CD4-positive, alpha-beta T cell treated with Interleukin-6 for 4 hours (primary cell): ENCODE data around the gene EXOC3L4.

Source experiments
- DNase-seq: peaks from one replicate; pipeline ENCODE4 v3.0.0-alpha.2; 2020; ENCODE audit warnings: mixed read lengths

Gene EXOC3L4

DNA sequence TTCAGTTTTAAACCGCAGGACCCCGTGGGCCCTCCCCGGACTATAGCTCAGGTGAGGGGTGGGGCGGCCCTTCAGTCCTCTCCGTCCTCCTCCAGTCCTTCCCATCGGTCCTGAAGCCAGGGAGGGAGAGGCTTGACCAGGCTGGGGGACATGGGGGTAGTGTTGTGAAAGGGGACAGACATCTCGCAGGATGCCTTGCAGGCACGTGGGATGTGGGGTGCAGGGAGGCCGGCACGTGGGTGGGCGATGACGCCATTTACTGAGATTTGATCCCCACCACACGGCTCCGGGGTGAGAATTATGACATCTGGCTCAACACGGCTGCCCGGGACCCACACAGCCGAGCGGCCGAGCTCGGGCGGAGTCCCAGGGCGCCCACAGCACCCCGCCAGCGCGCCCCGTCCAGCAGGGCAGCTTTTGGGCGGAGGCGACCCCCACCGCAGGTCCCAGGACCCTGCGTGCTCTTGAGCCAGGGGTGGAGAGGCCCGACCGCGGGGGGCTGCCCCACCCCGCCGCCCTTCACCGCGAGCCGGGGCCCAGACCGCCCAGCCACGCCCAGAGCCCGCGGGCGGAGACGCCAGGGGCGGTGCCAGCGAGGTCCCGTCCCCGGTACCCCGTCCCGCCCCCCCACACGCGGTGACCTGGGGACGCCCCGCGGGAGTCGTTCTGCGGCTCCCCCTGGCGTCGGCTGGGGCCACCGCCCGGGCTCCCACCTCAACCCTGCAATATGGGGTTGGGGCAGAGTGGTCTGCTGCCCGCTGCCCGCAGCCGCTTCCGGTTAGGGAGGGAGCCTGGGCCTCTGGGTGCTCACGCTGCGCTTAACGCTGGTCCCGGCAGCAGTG lies 3.3 kb upstream of the EXOC3L4 start:
- DNase-seq = peak; percentile 83

DNA sequence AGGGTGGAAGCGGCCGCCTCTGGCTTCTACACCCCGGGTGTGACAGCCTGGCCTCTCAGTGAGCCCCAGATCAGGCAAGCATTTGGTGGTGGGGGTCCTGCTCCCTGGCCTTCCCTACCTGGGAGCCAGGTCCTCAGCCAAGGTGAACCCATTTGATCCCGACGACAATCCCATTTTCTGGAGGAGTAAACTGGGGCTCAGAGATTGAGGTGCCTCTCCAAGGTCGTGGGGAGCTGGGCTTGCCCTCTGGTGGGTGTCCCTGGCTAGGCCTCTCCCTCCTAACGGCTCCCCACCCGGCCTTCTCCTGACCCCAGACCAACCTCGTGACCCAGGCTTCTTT lies 2.7 kb upstream of the EXOC3L4 start:
- no peak for DNase-seq

DNA sequence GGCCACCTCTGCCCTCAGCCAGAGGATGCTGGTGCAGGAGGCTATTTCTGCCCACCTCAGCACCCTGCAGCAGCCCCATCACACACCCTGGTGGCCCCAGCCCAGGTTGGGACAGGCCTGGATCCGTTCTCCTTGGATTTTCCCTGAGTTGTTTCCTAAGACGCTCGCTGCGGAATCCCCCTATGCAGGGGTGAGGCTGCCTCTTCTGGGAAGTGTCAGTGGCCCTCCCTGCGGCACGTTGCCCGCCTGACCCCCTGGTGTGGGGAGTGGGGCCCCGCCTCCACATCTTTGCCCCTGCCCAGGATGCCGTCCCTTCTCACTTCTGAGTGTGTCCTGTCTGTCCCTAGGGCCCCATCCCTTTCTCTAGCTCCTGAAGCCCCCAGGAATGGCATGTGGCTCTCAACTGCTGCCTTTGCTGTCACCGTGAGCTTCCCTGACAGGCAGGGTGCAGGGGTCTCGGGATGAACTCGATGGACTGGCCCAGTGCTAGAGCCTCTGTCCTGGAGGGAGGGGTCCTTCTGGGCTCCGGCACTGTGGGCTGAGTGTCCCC lies 594 bp upstream of the EXOC3L4 start:
- DNase-seq = no peak

DNA sequence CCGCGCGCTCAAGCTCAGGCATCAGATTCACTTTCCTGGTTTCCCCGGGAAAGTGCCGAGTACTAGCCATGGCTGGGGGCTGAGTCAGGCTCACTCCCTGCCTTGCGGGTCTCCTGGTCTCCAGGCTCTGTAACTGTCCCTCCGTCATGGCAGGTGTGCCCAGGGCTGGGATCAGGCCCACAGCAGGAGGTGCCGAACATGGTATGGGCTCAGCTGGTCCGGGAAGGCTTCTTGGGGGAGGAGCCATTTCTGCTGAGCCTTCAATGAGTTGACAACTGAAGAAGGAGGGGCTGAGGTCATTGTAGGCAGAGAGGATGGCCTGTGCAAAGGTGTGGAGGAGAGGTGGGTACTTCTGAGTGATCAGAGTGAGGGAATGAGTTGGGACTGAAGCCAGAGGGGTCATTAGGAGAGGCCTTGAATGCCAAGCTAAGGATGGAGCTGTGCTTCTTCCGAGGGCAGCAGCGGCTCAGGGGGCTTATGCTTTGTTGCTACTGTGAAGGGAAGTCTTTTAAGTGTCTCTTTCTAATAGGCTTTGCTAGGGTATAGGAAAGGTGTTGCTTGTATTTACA lies 769 bp downstream of the EXOC3L4 start:
- DNase-seq = no peak

DNA sequence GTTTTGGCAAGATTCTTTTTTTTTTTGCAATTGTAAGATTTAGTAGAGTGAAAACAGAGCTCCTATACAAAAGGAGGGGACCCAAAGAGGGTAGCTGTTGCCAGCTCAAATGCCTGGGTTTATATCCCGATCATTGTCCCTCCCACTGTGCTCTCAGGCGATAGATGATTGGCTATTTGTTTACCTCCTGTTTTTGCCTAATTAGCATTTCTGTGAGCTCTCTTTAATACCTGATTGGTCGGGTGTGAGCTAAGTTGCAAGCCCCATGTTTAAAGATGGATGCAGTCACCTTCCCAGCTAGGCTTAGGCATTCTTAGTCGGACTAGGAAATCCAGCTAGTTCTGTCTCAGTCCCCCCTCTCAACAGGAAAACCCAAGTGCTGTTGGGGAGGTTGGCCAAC lies 1.9 kb downstream of the EXOC3L4 start:
- no peak for DNase-seq

DNA sequence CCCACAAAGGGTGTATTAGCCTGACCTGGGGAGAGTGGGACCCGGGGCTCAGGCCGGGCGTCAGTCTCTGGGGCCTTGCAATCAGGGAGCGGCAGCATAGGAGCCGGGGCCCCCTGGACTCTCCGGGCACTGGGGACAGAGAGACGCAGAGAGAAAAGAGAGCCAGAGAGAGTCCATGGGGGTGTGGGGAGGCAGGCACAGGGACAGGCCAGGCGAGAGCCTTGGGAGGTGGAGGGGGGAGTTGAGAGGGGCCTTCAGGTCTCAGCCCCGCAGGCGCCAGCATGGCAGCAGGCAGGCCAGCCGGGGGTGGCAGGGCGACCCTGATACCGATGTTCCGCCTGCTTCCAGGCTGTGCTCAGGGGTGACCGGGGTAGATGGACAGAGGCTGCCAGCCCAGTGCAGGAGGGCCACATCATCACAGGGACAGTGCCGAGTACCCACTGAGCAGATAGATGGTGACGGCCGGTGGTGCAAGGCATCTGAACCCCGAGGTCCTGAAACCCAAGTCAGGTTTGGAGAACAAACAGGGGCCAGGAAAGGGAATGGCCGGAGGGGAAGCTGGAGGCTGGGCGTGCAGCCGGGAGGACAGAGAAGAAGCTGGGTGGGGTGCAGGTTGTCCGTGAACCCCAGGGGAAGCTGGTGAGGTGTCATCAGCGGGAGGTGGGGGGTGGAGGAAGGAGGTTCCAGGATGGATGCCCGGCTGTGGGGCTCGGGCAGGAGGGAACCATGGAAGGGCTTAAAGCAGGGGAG lies 2.9 kb downstream of the EXOC3L4 start:
- DNase-seq = no peak

DNA sequence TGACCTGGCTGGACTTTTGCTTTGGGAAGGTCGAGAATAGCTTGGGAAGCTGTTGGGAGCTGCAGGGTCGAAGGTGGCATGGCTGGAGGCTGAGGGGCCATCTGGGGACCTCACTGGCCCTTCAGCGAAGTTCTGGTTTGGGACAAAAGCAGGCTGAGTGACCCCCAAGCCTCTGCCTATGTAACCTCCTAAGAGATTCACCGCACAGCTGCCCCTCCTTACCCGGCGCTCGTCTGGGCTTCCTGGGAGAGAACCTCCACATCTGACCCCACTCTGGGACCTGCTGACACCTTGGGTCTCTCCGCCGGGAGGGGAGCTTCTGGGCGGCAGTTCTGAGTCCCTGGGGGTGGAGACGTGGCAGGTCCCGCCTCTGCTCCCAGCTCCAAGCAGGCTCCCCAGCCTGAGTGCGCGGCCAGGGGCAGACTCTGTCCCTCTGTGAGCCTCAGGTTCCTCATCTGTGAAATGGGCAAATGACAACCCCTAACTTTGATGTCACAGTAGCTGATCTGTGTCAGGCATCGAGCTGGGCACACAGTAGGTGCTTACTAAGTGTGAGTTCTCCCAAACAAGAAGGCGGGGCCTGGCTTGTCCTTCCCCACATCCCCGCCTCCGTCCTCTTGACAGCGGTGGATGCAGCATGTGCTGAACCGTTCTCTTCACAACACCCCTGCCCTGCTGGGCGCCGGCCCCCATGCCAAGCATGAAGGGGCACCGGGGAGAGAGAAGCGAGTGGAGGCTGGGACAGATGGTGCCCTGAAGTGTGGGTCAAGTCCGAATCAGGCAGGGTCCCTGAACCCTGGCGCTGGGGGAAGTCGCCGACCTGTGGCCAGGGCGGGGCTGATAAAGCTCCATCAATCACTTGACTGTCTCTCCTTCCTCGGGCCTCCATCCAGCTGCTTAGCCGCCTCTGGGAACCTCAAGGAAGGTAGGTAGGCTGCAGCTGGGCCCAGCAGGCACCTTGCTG lies 3.8 kb downstream of the EXOC3L4 start:
- DNase-seq = no peak

DNA sequence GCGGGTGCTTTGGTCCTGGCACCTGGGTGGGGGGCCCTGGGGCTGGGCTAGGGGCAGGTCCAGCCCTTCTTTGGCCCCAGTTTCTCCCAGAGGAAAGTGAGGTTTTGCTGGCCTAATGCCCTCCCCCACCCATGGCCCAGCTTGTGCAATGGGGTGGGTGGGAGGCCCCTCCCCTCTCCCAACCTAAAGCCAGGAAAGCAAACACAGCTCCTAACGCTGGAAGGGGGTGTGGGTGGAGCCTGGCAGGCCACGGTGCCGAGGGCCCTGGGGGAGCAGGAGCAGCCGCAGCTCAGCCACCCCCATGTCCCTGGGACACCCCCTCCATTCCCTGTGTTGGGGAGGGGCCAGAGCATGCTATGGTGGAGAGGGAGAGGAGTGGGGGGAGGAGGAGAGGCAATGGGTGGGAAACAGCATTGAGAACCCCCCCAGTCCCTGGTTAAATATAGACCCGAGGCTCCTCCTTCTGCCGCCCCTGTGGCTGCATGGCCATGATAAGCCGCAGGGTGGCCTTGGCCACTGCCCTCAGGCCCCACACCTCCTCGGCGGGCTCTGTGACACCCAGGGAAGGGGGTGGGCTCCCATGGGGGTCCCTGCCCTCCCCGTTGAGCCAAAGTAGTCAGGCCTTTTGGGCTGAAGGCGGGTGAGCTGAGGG lies 4.7 kb downstream of the EXOC3L4 start:
- DNase-seq = no peak

DNA sequence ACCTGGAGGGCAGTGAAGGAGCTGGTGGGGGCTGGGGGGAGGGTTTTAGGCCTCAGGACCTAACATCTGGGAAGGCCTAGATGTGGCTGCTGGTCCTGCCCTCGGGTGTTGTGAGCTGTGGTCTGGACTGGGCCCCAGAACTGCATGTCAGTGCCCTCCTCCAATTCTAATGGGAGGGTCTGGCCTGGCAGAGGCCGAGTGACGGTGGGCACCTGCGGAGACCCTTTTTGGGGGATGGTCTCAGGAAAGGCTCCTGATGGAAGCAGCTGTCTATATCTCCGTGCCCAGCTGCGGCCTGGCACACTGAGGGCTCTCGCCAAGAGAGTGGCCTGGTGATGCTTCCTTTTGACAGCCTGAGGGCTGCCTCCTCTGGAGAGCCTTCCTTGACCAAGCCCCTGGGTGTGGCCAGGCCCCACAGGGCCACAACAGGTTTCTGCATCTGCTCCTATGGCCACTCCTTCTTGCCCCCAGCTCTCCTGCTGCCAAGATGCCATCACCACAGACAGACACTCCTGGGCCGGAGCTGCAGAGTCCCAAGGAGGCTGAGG lies 5.3 kb downstream of the EXOC3L4 start:
- no peak for DNase-seq

DNA sequence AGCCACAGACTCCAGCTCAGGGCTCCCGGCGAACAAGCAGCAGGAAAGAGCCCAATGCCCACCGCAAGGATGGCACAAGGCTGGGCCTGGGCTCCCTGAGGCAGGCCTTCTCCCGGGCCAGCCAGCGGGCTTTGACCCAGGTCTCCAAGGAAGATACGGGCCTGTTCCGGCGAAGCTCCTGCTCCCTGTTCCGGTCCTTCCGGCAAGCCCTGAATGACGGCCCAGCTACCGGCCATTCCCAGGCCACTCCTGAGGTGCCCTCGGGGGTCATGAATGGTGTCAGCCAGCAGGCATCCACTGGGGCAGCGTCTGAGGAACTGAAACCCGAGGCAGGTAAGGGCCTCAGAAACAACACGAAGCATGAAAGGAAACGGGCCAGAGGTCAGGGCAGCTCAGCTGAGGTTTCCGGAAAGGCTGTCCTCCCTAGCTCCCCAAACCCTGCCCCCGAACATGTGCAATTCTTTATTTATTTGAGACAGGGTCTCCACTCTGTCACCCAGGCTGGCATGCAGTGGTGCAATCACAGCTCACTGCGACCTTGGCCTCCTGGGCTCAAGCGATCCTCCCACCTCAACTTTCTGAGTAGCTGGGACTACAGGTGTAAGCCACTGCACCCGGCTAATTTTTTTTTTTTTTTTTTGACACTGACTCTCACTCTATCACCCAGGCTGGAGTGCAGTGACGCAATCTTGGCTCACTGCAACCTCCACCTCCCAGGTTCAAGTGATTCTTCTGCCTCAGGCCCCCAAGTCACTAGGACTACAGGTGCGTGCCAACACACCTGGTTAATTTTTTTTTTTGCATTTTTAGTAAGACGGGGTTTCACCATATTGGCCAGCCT lies 6.0 kb downstream of the EXOC3L4 start:
- DNase-seq = no peak

DNA sequence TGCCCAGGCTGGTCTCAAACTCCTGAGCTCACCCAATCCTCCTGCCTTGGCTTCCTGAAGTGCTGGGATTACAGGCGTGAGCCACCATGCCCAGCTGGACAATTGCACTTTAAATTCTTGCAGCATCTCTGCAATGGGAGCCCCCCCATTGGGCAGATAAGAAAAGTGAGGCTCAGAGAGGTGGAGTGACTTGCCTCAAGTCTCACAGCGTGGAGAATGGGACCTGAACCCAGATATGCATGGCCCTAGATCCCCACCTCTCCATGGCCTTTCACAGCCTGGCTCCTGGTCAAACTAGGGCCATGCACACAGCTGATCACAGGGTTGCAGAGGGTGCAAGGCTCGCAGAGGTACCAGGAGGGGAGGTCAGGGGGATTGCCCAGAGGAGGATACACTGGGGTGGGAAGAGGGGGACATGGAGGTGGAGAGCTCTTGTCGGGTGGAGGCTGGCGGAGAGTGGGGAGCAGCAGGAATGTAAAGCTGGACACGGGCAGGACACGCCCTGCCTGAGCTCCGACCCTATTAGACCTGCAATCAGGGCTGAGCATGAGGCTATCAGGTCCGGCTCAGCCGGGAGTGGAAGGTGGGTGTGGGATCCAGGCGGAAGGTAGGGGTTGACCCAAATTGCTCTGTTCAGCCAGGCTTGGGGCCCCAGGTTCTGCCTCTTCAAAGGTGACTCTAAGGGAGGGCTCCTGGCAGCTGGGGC lies 6.9 kb downstream of the EXOC3L4 start:
- no peak for DNase-seq

DNA sequence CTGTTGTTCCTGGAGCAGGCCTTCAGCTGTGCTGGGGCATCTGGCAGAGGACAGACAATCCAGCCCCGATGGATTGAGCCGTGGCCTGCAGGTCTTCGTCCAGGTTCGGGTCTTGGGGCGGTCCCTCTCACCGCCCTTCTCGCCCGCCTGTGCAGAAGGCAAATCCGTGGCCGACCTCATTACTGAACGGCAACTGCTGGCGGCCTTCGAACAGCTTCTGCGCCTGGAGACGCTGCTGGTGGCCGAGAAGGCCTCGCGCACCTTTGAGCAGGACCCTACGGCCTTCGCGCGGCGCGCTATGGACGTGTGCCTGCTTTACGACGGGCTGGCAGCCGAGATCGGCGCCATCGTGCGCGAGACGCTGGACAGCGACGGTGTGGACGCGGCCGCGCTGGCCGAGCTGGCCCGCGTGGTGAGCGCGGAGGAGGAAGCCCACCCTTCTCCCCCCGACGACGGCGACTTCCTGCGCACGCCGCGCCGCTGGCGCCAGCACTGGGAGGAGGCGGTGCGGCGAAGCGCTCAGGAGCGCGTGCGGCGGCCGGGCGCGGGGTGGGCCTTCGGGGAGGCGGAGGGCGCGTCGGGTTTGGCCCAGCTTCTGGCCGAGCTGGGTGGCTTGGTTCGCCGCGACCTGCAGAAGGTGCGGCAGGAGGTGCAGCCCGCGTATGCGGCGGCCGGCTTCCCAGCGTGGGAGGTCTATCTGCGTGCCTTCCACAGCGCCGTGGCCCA lies 7.6 kb downstream of the EXOC3L4 start:
- DNase-seq = no peak

DNA sequence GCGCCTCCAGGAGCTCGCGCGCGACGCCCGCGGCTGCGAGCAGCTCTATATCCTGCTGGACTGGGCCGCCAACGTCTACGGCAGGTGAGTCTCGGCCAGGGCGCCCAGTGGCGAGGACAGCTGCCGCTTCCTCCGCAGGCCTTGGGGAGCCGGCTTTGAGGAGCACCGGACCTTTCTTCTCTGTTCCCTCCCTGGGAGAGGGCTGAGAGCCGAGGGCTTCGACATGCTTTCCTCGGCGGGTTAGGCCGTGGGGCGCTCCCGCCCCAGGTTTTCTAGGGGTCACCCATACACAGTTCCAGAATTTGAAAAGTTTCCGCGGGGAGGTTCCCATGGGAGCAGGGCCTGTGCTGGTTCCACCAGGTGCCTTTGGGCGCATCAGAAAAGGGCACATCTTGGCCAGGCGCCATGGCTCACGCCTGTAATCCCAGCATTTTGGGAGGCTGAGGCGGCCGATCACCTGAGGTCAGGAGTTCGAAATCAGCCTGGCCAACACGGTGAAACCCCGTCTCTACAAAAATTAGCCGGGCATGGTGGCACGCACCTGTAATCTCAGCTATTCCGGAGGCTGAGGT lies 8.2 kb downstream of the EXOC3L4 start:
- no peak for DNase-seq

DNA sequence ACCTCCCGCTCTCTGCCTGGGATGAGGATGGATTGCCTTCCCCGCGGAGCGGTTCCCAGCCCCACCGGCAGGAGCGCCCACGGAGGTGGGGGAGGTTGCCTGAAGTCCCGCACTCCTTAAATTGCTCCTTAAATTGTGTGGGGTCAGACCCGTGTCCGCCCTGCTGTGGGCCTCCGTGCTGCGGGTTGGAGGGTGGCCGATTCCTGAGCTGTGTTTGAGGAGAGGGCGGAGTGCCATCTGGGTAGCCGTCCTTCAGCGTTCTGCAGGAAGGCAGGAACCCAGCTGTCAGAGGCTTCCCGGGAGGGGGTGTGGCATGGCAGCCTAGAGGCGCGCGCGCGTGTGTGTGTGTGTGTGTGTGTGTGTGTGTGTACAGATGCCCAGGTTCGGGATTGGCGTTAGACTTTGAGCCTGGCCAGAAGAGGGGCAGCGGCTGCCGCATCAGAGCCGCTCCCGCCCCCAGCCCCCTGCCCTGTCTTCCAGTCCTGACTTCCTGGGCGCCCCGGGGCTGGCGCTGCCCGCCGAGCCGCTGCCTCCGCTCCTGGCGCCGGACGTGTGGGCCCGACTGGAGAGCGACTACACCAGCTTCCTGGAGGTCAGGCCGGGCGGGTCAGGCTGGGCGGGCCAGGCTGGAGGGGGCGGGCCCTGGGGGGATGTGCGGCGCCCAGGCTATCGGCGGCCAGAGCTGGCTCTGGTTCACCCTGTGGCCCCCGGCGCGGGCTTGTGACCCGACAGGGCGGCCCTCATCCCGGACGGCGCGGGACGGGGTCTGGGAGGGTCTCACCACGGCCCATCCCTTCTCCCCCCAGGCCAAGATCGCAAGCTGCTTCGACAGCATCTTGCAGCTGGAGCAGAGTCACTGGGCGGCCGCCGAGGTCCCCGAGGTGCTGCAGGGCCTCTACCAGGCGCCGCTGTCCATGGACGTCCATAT lies 9.2 kb downstream of the EXOC3L4 start:
- DNase-seq = no peak

DNA sequence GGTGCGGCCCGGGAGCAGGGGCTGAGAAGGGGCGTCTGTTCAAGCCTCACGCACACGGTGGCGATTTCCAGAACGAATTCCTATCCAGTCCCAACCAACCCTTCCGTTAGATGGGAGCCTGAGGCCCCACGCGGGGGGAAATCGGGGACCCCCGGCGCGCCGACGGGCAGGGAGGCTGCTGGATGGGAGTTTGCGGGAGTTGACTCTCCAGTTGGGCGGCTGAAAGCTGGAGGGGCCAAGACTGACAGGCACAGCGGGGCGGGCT lies 9.8 kb downstream of the EXOC3L4 start:
- no peak for DNase-seq

DNA sequence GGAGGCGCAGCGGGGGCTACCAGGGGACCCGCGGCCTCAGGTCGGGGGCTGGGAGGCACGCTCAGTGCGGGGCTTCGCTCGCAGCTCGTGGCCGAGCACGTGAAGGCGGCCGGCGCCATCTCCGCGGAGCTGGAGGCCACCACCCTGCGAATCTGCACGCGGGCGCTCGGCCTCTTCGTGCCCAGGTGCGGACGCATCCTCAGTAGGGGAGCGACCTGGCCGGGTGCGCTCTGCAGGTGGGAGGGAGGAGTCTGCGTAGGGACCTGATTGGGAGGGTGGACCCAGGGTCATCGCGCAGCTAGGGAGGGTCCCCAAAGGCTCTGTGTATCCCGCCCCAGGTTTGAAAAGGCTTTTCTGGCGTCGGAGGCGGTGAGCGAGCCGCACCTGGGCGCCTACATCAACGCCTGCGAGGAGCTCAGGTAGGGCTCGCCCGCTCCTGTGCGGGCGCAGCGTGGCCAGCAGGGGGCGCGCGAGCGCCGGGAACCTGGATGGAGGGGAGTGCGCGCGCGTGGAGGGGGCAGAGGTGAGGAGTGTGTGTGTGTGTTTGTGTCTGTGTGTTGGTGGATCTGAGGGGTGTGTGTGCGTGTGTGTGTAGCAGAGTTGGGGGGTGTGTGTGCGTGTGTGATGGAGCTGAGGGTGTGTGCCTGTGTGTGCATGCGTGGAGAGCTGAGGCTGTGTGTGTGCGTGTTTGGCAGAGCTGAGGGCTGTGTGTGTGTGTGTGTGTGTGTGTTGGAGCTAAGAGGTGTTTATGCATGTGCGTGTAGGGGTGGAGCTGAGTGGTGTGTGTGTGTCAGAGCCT lies 10.3 kb downstream of the EXOC3L4 start:
- peak; percentile 76 for DNase-seq

DNA sequence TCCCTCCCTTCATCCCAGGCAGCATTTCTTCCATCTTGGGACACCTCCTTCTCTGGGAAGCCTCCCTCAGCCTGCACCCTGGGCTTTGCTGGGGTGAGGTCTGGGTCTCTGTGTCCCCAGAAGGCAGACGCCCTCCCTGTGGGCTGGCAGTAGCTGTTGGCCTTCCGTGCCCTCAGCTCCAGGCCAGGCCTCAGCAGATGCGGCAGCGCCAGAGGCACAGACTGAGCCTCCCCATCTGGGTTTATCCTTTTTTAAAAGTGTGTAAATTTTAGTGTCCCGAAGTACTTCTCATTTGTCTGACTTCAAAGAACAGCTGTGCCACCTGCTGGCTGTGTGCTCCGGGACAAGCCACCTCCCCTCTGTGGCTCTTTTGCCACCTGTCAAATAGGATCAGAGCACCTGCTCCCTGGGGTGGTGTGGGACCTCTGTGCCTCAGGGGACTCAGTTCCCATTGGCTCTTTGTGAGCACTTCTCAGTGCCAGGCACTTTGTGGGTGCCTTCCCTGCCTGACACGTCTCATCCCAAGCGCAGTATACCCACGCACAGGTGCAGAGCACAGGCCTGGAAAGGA lies 11.1 kb downstream of the EXOC3L4 start:
- DNase-seq = peak; percentile 25
